Astrocyte of the spinal cord (primary cell): ENCODE data around the gene BAD.

Experiments used
- DNase-seq: peaks from one replicate; pipeline ENCODE4 v3.0.0; 2011; ENCODE audit warnings: low read depth, low spot score
- H3K4me3 ChIP-seq: 2 replicates; pipeline ENCODE4 v1.5.1; 2011; ENCODE audit warnings: low read depth, mild to moderate bottlenecking, low read length, moderate library complexity
- CTCF ChIP-seq: IDR thresholded peaks from 2 replicates; pipeline ENCODE4 v1.5.1; 2012; ENCODE audit warnings: low read depth, mild to moderate bottlenecking, low read length, inconsistent platforms
- in situ Hi-C: cut with HindIII; loops from 2 replicates; pipeline ENCODE4 v1.10.0; 2017; ENCODE audit warnings: low sequenced_read_pairs

Gene BAD

DNA sequence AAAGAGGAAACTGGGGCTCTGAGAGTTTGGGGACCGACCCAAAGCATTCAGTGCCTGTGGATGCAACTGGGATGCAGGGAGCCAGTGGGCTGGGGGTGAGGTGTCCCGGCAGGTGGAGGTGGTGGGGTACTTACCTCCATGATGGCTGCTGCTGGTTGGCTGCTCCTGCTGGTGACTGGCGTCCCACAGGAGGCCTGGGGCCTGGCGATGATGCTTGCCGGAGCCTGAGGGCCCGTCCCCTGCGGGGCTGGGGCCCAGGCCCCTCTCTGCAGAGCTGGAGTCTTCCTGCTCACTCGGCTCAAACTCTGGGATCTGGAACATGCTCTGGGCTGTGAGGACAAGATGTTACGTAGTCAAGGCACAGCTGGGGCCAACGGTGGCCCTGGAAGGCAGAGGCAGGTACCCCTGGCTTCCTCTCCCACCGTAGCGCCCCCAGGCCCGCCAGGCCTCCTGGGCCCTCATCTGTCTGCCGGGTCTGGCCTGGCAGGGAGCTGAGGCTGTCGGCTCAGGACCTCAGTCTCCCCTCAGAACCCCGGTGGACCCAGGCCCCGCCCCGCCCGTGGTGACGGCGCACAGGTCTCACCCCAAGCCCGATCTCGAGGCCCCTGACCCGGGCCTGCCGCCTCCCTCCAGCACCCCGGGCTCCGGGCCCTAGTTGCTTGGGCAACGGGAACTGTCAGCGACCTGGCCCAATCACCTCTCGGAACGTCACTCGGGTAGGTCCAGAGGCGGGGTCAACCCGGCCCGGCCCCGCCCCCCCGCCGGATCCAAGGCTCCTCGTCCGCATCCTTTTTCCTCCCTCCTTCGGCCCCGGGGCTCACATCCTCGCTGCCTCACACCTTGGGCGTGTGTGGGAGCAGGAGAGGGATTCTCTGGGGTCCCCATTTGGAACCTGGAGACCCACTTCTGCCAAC, at the start of gene BAD:
BAD (minus strand) TSS at position 618 of the 914 bp plus-strand sequence; CDS start at position 321, 297 bp downstream.
- in situ Hi-C loops: no loop called here
- DNase-seq: peak; percentile 90
- H3K4me3 ChIP-seq: peak within 1 kb of the TSS; percentile 71
- no peak for TF ChIP-seq CTCF

DNA sequence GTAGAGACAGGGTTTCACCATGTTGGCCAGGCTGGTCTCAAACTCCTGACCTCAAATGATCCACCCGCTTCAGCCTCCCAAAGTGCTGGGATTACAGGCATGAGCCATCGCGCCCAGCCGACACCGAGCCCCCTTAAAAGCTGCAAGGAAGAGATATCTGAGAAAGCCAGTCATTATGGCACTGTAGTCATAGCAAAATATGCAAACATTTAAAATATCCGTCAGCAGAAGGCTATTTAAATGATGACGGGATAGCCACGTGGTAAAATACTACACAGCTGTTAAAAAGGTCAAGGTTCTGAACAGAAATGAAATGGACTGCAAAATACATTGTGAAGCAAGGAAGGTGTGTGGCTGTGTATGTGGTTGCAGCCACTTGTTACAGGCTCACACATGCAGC, 49.1 kb upstream of the BAD start:
- in situ Hi-C loops: no loop called here
- TF ChIP-seq CTCF: no peak
- no peak overlapping the region for H3K4me3 ChIP-seq
- no peak for DNase-seq

- in situ Hi-C loops: no loop called here
- no peak overlapping the region for H3K4me3 ChIP-seq
- TF ChIP-seq CTCF: peak; percentile 76
- peak; percentile 77 for DNase-seq
These were observed 47.3 kb upstream of the BAD start for GRCh38 chr11:64331569-64332371.

- no peak for TF ChIP-seq CTCF
- H3K4me3 ChIP-seq: no peak overlapping the region
- no peak for DNase-seq
- in situ Hi-C loops: no loop called here
These were observed 46.4 kb upstream of the BAD start for GRCh38 chr11:64330888-64331287.

GRCh38 chr11:64327993-64328392, 43.5 kb upstream of the BAD start:
- H3K4me3 ChIP-seq: no peak overlapping the region
- DNase-seq: no peak
- in situ Hi-C loops: no loop called here
- no peak for TF ChIP-seq CTCF

DNA sequence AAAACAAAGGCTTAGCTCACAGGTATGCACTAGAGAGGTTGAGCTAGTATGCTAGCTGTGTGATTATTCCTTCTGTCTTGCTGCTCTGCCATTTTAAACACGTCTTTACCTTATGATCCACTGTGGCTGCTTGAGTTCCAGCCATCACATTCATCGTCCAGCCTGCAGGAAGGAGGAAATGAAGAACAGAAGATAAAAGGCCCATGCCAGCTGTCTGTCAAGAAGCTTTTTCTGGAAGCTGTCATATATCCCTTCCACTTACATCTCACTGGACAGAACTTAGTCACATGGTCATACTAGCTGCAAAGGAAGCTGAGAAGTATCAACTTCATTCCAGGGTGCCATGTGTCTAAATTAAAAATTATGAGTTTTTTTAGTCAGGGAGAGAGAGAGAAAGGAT, 42.9 kb upstream of the BAD start:
- in situ Hi-C loops: no loop called here
- DNase-seq: no peak
- no peak for TF ChIP-seq CTCF
- no peak overlapping the region for H3K4me3 ChIP-seq
